HG03064 (cell line): ENCODE results near the gene BEND6.

Experiments
- ATAC-seq: cut with Tn5 transposase; IDR thresholded peaks from one replicate; pipeline ENCODE4 v1.9.1; 2021; ENCODE audit warnings: low read depth; ENCODE audit not compliant: unreplicated experiment

BEND6 gene

DNA sequence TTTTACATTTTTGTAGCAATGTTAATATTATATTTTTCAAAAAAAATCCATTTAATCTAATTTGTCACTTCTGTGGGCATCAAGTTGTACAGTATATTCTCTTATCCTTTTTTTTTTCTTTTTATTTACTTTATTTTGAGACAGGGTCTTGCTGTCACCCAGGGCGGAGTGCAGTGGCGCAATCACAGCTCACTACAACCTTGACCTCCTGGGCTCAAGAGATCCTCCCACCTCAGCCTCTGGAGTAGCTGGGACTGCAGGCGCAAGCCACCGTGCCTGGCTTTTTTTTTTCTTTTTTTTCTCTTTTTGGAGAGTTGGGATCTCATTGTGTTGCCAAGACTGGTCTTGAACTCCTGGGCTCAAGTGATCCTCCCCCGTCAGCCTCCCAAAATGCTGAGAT lies 14.4 kb upstream of the BEND6 start:
- no peak for ATAC-seq

DNA sequence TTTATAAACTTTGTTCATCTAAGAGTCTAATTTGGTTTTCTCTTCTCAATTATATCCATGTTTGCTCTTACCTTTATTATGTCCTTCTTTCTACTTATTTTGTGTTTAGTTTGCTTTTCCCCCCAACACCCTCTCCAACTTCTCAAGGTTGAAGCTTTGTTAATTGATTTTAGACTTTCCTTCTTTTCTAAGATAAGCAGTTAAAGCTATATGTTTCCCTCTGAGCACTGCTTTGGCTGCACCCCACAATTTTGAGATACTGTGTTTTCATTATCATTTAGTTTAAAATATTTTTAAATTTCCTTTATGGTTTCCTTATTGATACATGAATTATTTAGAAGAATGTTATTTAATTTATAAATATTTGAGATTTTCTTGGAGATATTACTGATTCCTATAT lies 13.9 kb upstream of the BEND6 start:
- no peak for ATAC-seq

DNA sequence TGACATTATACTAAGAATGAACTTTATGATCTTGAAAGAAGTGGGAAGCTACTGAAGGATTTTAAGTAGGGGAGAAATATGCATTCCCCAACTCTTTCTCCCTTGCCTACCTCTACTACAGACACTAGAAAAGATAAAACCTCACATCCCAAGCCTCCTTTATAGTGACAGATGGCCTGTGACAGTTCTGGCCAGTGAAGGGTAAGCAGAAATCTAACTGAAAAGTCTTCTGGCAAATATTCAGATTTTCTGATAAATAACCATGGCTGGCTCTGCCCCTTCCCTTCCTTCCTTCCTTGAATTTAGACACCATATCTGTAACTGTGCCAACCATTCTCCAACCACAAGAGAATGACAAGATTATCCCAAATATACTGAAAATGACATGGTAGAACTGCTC lies 10.2 kb upstream of the BEND6 start:
- ATAC-seq, result no peak

DNA sequence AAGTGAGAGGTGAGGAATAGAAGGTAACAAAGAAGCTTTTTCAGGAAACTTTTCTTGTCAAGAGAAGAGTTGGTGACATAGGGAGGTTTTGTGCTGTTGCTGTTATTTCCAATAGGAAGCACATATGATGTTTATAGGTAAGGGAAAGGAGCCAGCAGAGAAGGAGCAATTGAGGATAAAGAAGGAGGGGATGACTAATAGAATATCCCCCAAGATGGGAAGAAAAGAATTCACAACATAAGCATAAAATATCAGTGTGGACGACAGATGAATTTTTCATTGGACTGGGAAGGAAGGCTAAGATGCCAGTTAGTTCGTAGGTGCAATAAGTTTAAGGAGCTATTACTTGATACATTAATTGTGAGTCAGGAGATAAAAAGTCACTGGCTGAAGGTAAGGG lies 8.5 kb upstream of the BEND6 start:
- no peak for ATAC-seq

DNA sequence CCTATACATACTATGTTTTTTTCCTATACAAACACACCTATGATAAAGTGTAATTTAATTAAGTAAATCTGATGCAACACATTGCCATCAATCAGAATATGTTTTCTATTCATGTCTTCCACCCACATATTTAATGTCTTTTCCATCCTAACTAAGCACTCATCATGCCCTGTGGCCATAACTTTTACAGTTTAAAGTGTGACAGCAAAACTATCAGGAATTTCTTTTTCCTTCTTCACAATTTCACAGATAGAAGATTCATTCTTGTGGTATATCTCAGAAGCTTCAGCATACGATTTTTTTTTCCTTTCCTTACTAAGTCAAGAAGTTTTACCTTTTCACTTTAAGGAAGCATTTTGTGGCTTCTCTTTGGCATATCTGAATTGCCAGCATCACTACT lies 7.0 kb upstream of the BEND6 start:
- ATAC-seq, result no peak

DNA sequence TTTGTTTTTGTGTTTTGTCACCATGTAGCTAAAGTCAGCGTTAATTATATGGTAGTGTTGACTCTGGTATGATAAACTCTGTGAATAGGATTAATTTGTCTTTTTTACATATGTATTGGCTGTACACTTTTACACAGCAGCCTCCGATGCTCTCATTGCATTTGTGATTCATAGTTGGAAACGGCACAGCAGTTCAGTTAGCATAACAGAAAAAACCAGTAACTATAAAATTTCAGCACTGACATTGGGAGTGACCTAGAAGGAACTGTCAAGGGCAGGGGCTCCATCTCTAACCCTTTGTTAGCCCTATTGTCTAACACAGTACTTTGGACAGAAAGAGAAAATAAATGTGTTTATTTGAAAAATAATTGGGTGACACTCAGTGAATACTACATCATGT lies 5.6 kb upstream of the BEND6 start:
- no peak for ATAC-seq

DNA sequence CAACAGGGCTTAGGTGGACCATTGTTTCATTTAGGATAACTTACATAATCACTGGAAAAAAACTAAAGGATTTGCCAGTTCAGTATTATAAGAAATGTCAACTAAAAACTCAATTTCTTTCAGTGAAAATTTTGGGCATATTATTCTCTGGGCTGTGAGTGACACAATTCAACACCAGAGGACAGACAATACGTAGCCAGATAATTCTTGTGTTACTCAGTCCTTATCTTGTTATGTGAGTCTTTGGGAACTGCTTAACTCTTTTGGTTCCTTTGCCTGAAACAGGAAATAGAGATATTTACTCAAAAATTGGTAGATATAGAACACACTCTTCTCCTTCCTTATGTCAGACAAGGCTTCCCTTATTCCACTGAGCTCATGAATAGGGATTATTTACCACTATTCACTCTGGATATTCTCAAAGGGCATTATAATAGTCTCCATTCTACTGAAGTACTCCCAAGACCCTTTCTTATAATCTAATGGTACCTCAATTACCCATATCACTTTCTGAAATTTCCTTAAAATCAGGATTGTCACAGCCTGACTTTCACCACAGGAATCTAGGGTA lies 4.9 kb upstream of the BEND6 start:
- no peak for ATAC-seq

DNA sequence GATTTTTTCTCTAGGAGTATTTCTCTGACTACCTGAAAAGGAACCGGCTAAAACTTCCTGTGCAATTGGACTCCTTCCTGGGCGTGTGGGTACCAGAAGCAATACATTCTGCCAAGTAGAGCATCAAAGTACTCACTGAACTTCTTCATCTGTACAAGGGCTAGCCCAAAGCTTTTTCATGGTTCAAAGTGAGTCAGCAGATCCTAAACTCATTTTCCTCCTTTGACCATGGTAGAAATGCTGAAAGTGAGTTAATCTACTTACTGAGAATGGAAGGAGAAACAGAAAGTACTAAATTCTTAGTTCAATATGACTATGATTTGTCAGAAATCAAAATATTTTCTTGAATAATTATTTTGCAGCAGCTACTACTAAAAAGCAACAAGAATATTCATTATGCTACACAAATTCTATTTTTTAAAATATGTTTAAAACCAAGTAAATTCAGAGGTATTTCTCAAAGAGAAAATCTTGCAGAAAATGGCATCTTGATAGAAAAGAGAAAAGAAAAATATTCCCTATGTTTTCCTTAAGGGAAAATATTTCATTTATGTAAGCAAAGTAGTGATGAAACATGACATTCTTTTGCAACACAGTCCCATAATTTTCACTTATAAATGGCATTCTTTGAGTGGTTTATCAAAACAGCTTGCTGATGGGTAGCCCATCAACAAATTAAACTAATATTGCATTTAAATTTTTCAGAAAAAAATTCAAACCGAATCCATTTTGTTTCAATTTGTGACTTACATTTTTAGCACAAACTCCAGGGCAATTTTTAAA lies 3.7 kb upstream of the BEND6 start:
- no peak for ATAC-seq

DNA sequence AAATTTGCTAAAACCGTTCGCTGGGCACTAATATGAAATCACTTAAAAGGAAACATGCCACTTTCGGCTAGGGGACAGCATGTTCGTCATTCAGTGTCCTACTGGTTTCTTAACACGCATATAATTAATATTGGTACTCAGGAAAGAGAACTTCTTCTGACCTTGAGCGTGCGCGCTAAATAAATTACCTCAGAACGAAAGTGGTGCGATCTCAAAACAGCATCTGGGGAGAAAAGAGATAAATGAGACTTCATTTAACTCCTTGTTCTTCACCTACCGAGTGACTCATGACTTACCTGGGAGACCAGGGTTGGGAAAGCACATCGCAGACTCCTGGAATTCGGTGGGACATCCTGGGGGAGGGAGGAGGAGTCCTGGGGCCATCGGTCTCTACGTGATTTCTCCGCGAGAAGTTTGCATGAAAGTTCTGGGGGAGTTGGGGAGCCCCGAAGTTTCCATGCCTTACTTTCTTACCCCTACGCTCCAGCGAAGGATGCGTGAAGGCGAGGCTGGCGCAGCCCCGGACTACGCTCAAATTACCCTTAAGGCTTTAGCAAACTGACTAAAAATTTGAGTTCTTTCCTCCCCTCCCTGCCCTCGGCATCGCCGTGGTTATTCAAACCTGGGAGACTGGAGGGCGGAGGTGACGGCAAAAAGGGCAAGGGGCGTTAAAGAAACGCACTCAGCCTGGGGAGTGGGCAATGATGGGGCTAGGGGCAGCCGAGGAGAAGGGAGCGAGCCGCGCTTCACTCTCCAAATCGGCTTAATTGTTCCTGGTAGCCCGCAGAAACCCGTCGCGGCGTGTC lies 1.1 kb upstream of the BEND6 start:
- no peak for ATAC-seq

DNA sequence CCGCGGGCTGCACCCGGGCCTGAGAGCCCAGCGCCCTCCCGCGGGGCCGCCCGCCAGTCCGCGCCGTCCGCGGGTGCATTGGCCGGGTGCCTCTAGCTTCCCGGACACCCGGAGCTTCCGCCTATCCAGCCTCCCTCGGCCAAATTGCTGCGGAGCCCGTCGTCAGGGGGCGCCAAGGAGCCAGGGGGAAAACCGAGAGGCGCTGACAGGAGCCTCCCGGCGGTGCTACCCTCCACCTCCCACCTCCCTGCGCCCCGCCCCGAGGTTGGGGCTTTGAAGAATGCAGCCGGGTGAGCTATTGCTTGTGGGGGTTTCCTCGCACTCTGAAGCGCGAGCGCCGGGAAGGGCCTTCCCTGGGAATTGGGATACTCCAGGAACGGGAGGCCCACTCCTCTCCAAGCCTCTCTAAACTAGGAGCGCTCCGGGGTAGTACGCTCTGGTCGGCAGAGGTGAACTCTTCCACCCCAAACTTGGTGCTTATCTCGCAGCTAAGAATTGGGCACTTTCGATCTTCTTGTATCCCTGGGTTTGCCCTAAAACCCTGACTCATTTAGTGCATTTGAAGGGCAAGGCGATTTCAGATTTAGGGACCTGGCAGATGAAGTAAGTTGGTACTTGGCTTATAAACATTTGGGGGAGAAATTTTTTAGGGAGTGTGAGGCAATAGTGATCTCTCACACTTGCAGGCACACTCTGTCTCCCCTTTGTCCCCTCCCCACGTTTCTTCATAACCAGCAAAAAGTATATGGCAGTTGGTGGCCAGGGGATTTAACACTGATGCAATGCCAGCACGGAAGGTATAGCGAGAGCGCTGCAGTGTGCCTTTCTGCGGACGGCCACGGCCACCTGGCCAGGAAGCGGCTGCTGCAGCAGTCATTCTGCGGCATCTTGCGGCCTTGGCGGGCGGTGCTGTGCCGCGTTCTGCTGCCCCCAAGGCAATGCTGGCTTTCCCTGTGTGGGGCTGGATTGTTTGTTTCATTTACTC lies 556 bp downstream of the BEND6 start:
- peak; percentile 65 for ATAC-seq

DNA sequence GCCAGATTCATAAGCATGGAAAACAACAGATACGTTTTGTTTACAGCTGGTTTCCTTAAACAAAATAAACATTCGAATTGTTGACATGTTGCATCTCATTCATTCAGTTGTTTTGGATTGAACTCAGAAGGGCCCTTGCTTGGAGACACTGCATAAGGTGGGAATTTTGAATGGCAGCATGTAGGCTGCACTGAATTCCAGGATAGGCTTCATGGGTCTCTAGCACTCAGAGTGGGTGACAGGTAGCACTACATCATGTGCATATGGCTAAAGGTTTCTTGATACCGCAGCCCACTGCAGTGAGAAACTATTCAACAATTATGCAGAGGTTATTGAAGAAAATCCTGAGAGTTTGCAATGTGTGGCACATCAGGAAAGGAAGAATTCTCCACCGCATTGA lies 1.6 kb downstream of the BEND6 start:
- ATAC-seq, result no peak

DNA sequence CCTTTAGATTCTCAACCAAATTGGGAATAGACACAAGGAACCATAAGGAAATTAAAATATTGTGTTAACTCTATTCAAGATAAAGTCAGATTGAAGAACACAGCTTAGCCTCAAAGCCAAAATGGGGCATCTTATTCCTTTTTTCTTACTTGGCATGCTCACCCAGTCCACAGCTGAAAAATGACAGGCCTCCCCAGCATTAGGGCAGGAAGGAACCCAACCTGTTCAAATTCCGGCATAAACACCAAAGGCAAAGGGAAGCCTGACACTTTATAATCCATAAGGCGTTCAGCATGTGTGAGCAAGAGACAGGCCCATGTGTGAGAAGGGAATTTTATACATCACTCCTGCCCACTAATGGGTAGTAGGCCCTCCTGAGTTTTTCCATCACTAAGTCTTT lies 2.9 kb downstream of the BEND6 start:
- no peak for ATAC-seq

DNA sequence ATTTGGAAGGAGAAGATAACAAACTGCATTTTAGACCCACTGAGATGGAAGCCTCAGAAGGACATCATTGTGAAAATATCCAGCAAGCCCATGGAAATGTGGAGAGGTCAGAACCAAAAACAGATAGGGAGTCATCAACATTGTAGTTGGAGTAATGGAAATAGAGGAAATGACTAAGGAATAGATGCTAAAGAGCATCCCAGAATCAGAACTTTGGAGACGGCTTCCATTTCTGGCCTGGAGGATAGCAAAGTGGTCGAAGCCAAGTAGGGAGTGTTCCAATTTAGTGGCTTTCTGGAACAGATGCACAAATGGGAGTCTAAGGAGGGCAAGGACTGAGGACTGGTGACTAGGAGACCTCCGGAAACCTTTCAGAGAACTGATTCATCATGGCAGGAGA lies 3.6 kb downstream of the BEND6 start:
- ATAC-seq, result no peak

DNA sequence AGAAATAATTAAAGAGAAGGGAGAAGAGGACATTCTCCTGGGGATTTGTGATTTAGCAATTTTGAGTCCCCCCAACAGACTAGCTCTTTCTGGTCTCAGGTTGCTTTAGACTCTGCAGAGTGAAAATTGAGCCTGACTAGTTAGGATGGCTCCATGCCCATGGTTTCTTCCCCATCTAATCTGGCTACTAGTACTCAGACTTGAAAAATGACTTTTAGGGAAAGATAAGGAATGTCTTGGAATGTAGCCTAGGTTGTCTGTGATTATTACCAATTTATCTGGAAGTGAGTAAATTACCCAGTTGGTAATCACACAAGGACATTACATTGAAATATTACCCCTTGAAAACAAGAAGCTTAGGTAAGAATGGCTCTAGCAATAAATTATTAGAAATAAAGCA lies 4.2 kb downstream of the BEND6 start:
- no peak for ATAC-seq

DNA sequence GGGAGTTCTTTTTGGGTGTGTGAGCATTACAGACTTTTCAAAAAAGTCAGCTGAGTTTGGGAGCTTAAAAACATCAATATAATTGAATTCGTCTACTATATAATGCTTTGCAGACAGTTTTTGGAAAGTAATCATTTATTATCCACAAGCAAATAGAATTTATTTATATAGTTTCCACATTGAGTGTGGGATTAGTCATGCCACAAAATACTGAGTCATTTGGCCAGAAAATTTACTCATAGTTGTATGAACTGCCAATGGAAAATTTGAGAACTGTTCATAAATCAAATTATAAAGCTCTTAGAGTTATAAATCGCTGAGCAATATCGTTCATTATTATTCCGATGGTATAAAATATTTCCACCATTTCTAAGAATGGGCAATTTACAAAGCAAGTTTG lies 5.0 kb downstream of the BEND6 start:
- ATAC-seq, result no peak

DNA sequence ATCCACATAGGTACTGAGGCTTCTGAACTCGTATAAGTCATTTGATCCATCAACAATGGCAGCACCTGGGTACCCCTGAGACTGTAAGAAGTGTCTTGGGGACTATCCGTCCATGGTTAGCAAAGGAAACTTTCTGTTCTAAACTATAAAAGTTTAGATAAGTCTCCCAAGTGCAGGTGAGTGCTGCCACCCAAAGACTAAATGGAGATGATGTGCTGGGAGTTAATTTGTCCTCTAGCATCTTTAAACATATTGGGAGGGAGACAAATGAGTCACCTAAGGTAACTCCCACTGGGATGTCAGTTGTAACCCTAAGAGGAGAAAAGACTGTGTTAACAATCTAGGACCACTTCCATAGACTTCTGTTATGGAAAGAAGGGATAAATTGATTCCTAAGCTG lies 6.2 kb downstream of the BEND6 start:
- ATAC-seq, result no peak

DNA sequence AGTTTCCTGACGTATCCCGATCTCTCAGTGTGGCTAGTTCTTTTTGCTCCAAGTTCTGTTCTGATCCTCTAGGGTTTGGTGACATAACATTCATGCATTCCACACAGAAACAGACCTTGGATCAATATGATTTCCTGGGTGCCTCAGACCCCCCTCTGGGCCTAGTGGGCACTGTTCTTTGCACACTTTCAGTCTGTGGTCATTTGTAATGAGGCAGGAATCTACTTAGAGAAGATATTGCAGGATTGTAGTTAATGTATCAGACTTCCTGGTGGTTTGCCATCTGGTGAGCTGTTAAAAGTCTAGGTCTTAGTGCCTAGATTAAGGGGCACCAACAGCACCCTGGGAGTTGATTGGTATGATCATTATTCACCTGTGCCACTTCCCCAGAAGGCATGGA lies 7.5 kb downstream of the BEND6 start:
- no peak for ATAC-seq

DNA sequence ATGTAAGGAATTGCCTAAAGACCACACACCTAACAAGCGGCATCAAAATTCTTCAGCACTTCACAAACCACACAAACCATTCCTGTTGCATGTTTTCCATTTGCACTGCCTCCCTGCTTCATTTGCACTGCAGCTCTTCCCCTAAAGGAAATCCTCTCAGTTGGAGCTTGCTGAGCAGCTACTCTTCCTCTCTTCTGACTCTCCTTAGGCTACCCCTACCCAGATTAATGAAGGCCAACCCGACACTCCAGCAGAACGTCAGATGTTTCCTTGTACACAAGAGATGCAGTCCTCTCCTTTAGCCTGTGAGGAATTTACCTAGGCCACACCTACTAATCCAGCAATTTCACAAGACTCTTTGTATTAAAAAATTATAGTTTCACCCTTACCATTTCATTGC lies 8.1 kb downstream of the BEND6 start:
- ATAC-seq, result no peak

DNA sequence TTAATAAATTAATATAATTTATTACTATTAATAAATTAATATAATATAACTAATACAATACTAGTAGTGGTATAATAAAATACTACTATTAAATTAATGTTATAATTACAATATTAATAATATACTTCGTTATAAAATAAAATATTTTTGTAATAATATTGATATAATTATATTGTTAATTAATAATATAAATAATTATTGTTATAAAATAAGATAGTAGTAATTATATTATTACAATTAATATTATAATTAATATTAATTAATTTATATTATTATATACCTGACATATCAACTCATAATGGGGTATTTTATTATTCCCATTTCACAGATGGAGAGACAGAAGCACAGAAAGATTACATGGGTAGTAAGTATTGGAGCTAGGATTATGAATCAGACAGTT lies 8.9 kb downstream of the BEND6 start:
- ATAC-seq, result no peak

DNA sequence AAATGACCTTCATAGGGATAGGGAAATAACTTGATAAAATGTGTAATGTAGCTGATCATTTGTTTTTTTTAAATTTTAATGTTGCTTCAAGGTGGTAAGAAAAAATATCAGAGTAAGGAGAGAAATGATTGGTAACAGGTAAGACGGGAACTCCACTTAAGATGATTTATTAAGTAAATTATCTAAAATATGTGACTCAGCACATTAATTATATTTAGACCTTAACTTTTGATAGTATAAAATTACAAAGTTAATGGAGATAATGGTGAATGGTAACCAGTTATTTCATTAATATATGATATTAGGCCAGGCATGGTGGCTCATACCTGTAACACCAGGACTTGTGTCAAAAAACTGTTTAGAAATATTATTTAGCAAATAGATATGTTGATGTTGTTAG lies 10.2 kb downstream of the BEND6 start:
- ATAC-seq, result no peak

DNA sequence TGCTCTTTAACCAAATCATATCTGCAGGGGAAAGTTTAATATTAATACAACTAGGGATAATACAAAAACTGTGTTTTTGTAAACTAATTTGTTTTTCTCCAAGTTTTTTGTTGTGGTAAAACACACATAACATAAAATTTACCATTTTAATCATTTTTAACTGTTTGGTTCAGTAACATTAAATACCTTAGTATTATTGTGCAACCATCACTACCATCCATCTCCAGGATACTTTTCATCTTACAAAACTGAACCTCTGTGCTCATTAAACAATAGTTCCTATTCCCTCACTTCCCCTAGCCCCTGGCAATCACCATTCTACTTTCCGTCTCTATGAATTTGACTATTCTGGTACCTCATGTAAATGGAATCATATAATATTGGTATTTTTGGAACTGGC lies 15.9 kb downstream of the BEND6 start:
- no peak for ATAC-seq
